Measurements from ENCODE around the gene DDC.
"Not testable (repeated sequence)": the region's sequence is repeated elsewhere in the genome, so short reads cannot be mapped to it uniquely, and the experiment has no call there.

DDC gene

GRCh38 chr7:50576388-50576787, 11.2 kb upstream of the DDC start:
- DNase-seq; H3K27me3 ChIP-seq (replicated peaks; ENCODE audit: control insufficient read depth, insufficient read depth, low read length, poor library complexity, severe bottlenecking): not testable (repeated sequence)

GRCh38 chr7:50567715-50568261, 2.6 kb upstream of the DDC start:
- no peaks in the 10 kb centered on the region for H3K36me3 ChIP-seq (ENCODE audit: control insufficient read depth, insufficient read depth, low read length)
- no peak for DNase-seq
- no peak overlapping the region for H3K27ac ChIP-seq (ENCODE audit: insufficient read depth, low read length, poor library complexity, severe bottlenecking)
- H3K27me3 ChIP-seq (replicated peaks; ENCODE audit: control insufficient read depth, insufficient read depth, low read length, poor library complexity, severe bottlenecking): no peaks in the 10 kb centered on the region
- no peak overlapping the region for H3K4me3 ChIP-seq (ENCODE audit: insufficient read depth, low read depth, low read length, poor library complexity, severe bottlenecking)
- H3K9me3 ChIP-seq (ENCODE audit: control insufficient read depth, low read length): no peaks in the 10 kb centered on the region
- H3K4me1 ChIP-seq (ENCODE audit: control insufficient read depth, insufficient read depth, low read length, poor library complexity, severe bottlenecking): no peaks in the 10 kb centered on the region

More at GRCh38 chr7:50576388-50576787, 11.2 kb upstream of the DDC start:
- H3K36me3 ChIP-seq (ENCODE audit: control insufficient read depth, insufficient read depth, low read length); H3K27ac ChIP-seq (ENCODE audit: insufficient read depth, low read length, poor library complexity, severe bottlenecking); H3K4me1 ChIP-seq (ENCODE audit: control insufficient read depth, insufficient read depth, low read length, poor library complexity, severe bottlenecking); H3K9me3 ChIP-seq (ENCODE audit: control insufficient read depth, low read length); H3K4me3 ChIP-seq (ENCODE audit: insufficient read depth, low read depth, low read length, poor library complexity, severe bottlenecking): not testable (repeated sequence)

GRCh38 chr7:50565977-50566376, 772 bp upstream of the DDC start:
- no peak overlapping the region for H3K4me3 ChIP-seq (ENCODE audit: insufficient read depth, low read depth, low read length, poor library complexity, severe bottlenecking)
- no peaks in the 10 kb centered on the region for H3K9me3 ChIP-seq (ENCODE audit: control insufficient read depth, low read length)
- H3K4me1 ChIP-seq (ENCODE audit: control insufficient read depth, insufficient read depth, low read length, poor library complexity, severe bottlenecking): no peaks in the 10 kb centered on the region
- no peak for DNase-seq
- no peak overlapping the region for H3K27ac ChIP-seq (ENCODE audit: insufficient read depth, low read length, poor library complexity, severe bottlenecking)
- no peaks in the 10 kb centered on the region for H3K36me3 ChIP-seq (ENCODE audit: control insufficient read depth, insufficient read depth, low read length)
- no peaks in the 10 kb centered on the region for H3K27me3 ChIP-seq (replicated peaks; ENCODE audit: control insufficient read depth, insufficient read depth, low read length, poor library complexity, severe bottlenecking)

DNA sequence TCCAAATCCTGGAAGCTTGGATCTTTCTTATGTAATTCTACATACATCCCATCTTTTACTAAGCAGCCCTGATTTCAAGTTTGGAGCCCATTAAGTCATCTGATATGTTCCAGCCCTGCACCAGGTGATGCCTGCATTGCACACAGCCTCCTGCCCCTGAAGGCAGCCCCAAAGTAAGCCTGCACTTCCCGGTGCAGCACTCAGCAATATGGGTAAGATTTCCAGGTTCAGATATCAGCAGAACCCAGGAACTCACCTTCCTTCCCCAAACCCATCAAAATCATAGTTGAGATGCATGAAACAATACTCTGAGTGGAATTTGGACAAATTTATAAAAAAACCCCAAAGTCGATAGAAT, 333 bp upstream of the DDC start:
- Histone ChIP-seq H3K4me1 (ENCODE audit: control insufficient read depth, insufficient read depth, low read length, poor library complexity, severe bottlenecking) (no peaks in the 10 kb centered on the region), H3K36me3 (ENCODE audit: control insufficient read depth, insufficient read depth, low read length) (no peaks in the 10 kb centered on the region), H3K4me3 (ENCODE audit: insufficient read depth, low read depth, low read length, poor library complexity, severe bottlenecking) (no peak overlapping the region), H3K9me3 (ENCODE audit: control insufficient read depth, low read length) (no peaks in the 10 kb centered on the region), H3K27ac (ENCODE audit: insufficient read depth, low read length, poor library complexity, severe bottlenecking) (no peak overlapping the region), H3K27me3 (replicated peaks; ENCODE audit: control insufficient read depth, insufficient read depth, low read length, poor library complexity, severe bottlenecking) (no peaks in the 10 kb centered on the region)
- no peak for DNase-seq

DNA sequence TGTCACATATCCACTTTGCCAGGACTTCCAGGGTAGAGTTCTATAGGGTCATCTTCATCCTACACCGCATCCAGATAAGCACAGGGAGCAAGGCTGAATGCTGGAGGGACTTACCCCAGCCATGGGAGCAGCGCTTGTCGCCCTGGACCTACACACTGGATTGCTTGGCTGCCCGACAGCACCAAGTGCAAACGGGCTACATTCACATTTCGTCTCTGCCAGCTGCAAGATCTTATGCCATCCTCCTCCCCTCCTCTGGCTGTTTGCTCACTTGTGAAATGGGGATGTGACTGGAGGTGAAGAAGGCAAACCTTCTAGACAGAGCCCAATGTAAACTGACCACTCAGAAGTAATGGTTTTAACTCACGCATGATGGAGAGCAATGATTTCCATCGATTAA, 1.0 kb downstream of the DDC start:
- H3K36me3 ChIP-seq (ENCODE audit: control insufficient read depth, insufficient read depth, low read length): no peaks in the 10 kb centered on the region
- no peak for DNase-seq
- H3K27ac ChIP-seq (ENCODE audit: insufficient read depth, low read length, poor library complexity, severe bottlenecking): no peak overlapping the region
- H3K4me1 ChIP-seq (ENCODE audit: control insufficient read depth, insufficient read depth, low read length, poor library complexity, severe bottlenecking): no peaks in the 10 kb centered on the region
- no peak overlapping the region for H3K4me3 ChIP-seq (ENCODE audit: insufficient read depth, low read depth, low read length, poor library complexity, severe bottlenecking)
- no peaks in the 10 kb centered on the region for H3K9me3 ChIP-seq (ENCODE audit: control insufficient read depth, low read length)
- no peaks in the 10 kb centered on the region for H3K27me3 ChIP-seq (replicated peaks; ENCODE audit: control insufficient read depth, insufficient read depth, low read length, poor library complexity, severe bottlenecking)

DNA sequence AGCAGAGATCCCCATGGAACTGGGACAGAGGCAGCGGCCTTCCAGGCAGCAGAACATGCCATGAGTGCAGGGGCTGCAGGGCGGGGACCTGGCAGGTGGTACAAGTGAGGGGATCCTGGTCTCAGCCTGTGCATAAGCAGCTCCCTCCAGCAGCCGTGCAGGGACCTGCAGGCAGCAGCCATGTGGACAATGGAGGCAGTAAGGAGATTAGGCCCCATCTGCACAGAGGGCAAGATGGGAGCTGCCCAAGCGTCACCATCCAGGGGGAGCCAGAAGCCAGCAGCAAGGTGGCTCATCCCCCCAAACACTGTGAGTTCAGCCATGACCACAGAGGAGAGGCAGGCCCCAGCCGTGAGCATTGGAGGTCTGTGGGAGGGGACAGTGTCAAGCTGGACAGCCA, 3.1 kb downstream of the DDC start:
- no peak for DNase-seq
- no peak overlapping the region for H3K4me3 ChIP-seq (ENCODE audit: insufficient read depth, low read depth, low read length, poor library complexity, severe bottlenecking)
- no peaks in the 10 kb centered on the region for H3K27me3 ChIP-seq (replicated peaks; ENCODE audit: control insufficient read depth, insufficient read depth, low read length, poor library complexity, severe bottlenecking)
- no peaks in the 10 kb centered on the region for H3K4me1 ChIP-seq (ENCODE audit: control insufficient read depth, insufficient read depth, low read length, poor library complexity, severe bottlenecking)
- no peaks in the 10 kb centered on the region for H3K36me3 ChIP-seq (ENCODE audit: control insufficient read depth, insufficient read depth, low read length)
- H3K27ac ChIP-seq (ENCODE audit: insufficient read depth, low read length, poor library complexity, severe bottlenecking): no peak overlapping the region
- H3K9me3 ChIP-seq (ENCODE audit: control insufficient read depth, low read length): no peaks in the 10 kb centered on the region

DNA sequence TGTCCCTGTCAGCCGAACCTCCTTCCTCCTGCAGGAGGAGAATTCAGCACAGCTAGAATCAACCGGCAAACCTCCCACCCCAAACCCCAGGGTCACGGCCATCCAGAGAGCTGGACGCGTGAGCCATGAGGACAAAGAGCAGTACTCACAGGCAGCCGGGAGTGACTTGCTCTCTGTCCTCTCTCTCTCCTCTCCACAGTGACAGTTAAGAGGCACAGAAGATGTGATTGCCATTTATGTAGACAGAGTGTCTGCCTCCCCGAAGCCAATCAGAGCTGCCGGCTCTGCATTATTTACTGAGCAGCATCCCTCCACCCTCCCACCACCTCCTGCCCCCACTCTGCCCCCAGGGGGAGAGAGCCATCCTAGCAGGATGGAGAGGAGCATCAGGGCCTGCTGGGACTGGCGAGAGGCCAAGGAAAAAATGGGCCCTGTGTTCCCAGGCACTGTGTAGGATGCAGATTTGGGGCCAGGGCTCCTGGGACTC, 4.3 kb downstream of the DDC start:
- Histone ChIP-seq H3K4me3 (ENCODE audit: insufficient read depth, low read depth, low read length, poor library complexity, severe bottlenecking) (no peak overlapping the region), H3K4me1 (ENCODE audit: control insufficient read depth, insufficient read depth, low read length, poor library complexity, severe bottlenecking) (no peaks in the 10 kb centered on the region), H3K9me3 (ENCODE audit: control insufficient read depth, low read length) (no peaks in the 10 kb centered on the region), H3K27ac (ENCODE audit: insufficient read depth, low read length, poor library complexity, severe bottlenecking) (no peak overlapping the region), H3K27me3 (replicated peaks; ENCODE audit: control insufficient read depth, insufficient read depth, low read length, poor library complexity, severe bottlenecking) (peaks cover 3% of the 10 kb centered on the region), H3K36me3 (ENCODE audit: control insufficient read depth, insufficient read depth, low read length) (no peaks in the 10 kb centered on the region)
- DNase-seq: no peak

GRCh38 chr7:50559881-50560280, 5.3 kb downstream of the DDC start:
- no peaks in the 10 kb centered on the region for H3K4me1 ChIP-seq (ENCODE audit: control insufficient read depth, insufficient read depth, low read length, poor library complexity, severe bottlenecking)
- no peaks in the 10 kb centered on the region for H3K9me3 ChIP-seq (ENCODE audit: control insufficient read depth, low read length)
- H3K27ac ChIP-seq (ENCODE audit: insufficient read depth, low read length, poor library complexity, severe bottlenecking): no peak overlapping the region
- H3K4me3 ChIP-seq (ENCODE audit: insufficient read depth, low read depth, low read length, poor library complexity, severe bottlenecking): no peak overlapping the region
- no peaks in the 10 kb centered on the region for H3K36me3 ChIP-seq (ENCODE audit: control insufficient read depth, insufficient read depth, low read length)
- H3K27me3 ChIP-seq (replicated peaks; ENCODE audit: control insufficient read depth, insufficient read depth, low read length, poor library complexity, severe bottlenecking): peaks cover 3% of the 10 kb centered on the region
- no peak for DNase-seq

DNA sequence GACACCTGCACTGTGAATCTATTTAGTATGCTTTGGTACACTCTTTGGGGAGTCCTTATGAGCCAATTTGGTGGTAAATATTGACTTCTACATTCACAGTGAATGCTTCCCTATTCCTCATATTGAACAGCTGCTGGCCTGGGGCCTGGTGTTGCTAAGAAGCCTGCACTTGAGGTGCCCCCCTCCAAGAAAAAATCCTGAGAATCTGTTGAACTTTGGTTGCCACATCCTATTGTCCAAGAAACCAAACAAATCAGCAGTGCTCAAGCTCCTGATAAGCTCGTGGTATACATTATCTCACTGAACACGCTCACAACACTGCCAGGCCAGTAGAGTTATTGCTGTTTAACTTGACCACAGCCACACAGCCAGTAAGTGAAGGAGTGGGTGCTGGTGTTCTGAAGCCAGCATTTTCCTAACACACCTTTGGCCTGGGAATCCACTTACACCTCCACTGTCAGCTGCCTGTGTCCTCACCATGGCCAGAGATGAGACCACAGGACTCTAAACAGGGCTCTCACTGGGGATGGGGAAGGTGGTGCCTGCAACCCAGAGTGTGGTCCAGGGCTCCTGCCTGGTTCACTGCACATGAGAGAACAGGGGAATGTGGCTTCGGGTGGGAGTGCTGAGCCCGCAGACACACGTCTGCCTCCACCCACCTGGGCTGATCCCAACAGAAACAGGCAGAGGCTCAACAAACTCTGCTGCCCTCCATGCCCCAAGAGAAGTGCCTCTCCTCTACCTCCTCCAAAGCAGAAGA, 6.7 kb downstream of the DDC start:
- no peak for DNase-seq
- Histone ChIP-seq H3K9me3 (ENCODE audit: control insufficient read depth, low read length) (no peaks in the 10 kb centered on the region), H3K4me3 (ENCODE audit: insufficient read depth, low read depth, low read length, poor library complexity, severe bottlenecking) (no peak overlapping the region), H3K36me3 (ENCODE audit: control insufficient read depth, insufficient read depth, low read length) (no peaks in the 10 kb centered on the region), H3K27ac (ENCODE audit: insufficient read depth, low read length, poor library complexity, severe bottlenecking) (no peak overlapping the region), H3K27me3 (replicated peaks; ENCODE audit: control insufficient read depth, insufficient read depth, low read length, poor library complexity, severe bottlenecking) (peaks cover 3% of the 10 kb centered on the region), H3K4me1 (ENCODE audit: control insufficient read depth, insufficient read depth, low read length, poor library complexity, severe bottlenecking) (no peaks in the 10 kb centered on the region)

GRCh38 chr7:50557099-50557498, 8.1 kb downstream of the DDC start:
- peaks cover 3% of the 10 kb centered on the region for H3K27me3 ChIP-seq (replicated peaks; ENCODE audit: control insufficient read depth, insufficient read depth, low read length, poor library complexity, severe bottlenecking)
- no peak for DNase-seq
- no peaks in the 10 kb centered on the region for H3K36me3 ChIP-seq (ENCODE audit: control insufficient read depth, insufficient read depth, low read length)

More at GRCh38 chr7:50557099-50557498, 8.1 kb downstream of the DDC start:
- no peaks in the 10 kb centered on the region for H3K4me1 ChIP-seq (ENCODE audit: control insufficient read depth, insufficient read depth, low read length, poor library complexity, severe bottlenecking)
- no peaks in the 10 kb centered on the region for H3K9me3 ChIP-seq (ENCODE audit: control insufficient read depth, low read length)
- H3K4me3 ChIP-seq (ENCODE audit: insufficient read depth, low read depth, low read length, poor library complexity, severe bottlenecking): no peak overlapping the region
- H3K27ac ChIP-seq (ENCODE audit: insufficient read depth, low read length, poor library complexity, severe bottlenecking): no peak overlapping the region

Measured in effector memory CD4-positive, alpha-beta T cell (primary cell).